Measurements from ENCODE around the gene KIFC3.

The KIFC3 gene

GRCh38 chr16:57711346-57711745 lies 90.9 kb downstream of the KIFC3 start:
- H3K4me1 ChIP-seq (ENCODE audit: low read length), result no peaks in the 10 kb centered on the region
- no peaks in the 10 kb centered on the region for H3K9me2 ChIP-seq (replicated peaks; ENCODE audit: insufficient read depth, low read length)
- H3K36me3 ChIP-seq (replicated peaks; ENCODE audit: insufficient read depth, low read length), result no peaks in the 10 kb centered on the region
- no peak overlapping the region for H2AFZ ChIP-seq (ENCODE audit: low read length)
- no peaks in the 10 kb centered on the region for H3F3A ChIP-seq (ENCODE audit: insufficient read depth, low read length)
- H3K27me3 ChIP-seq (replicated peaks; ENCODE audit: insufficient read depth, low read length), result no peaks in the 10 kb centered on the region; the same call in 1 of the 2 replicates
- H3K79me2 ChIP-seq (ENCODE audit: low read length), result no peaks in the 10 kb centered on the region
- TF ChIP-seq EZH2phosphoT487 (IDR thresholded peaks at IDR 0.05; ENCODE audit: low read length) (no peak), EZH2 (optimal IDR thresholded peaks at IDR 0.05; ENCODE audit: low read depth, low read length) (no peak)
- TF ChIP-seq, protein P1, sequence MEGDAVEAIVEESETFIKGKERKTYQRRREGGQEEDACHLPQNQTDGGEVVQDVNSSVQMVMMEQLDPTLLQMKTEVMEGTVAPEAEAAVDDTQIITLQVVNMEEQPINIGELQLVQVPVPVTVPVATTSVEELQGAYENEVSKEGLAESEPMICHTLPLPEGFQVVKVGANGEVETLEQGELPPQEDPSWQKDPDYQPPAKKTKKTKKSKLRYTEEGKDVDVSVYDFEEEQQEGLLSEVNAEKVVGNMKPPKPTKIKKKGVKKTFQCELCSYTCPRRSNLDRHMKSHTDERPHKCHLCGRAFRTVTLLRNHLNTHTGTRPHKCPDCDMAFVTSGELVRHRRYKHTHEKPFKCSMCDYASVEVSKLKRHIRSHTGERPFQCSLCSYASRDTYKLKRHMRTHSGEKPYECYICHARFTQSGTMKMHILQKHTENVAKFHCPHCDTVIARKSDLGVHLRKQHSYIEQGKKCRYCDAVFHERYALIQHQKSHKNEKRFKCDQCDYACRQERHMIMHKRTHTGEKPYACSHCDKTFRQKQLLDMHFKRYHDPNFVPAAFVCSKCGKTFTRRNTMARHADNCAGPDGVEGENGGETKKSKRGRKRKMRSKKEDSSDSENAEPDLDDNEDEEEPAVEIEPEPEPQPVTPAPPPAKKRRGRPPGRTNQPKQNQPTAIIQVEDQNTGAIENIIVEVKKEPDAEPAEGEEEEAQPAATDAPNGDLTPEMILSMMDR (IDR thresholded peaks at IDR 0.05; ENCODE audit: low read length), result no peak
- no peak for DNase-seq
- no peak overlapping the region for H3K4me3 ChIP-seq (ENCODE audit: low read length)
- H3K9me3 ChIP-seq (replicated peaks; ENCODE audit: insufficient read depth, low read length), result no peaks in the 10 kb centered on the region
- no peak overlapping the region for H3K4me2 ChIP-seq (ENCODE audit: low read depth, low read length)
- no peak overlapping the region for H3K27ac ChIP-seq (ENCODE audit: low read length)
- H3K9ac ChIP-seq (ENCODE audit: low read length), result no peak overlapping the region
- H4K20me1 ChIP-seq (ENCODE audit: insufficient read depth, low read length), result no peaks in the 10 kb centered on the region

GRCh38 chr16:57709663-57710062 lies 92.6 kb downstream of the KIFC3 start:
- TF ChIP-seq EZH2 (optimal IDR thresholded peaks at IDR 0.05; ENCODE audit: low read depth, low read length), result no peak
- TF ChIP-seq, protein P1 (IDR thresholded peaks at IDR 0.05; ENCODE audit: low read length), result no peak
- no peak for TF ChIP-seq EZH2phosphoT487 (IDR thresholded peaks at IDR 0.05; ENCODE audit: low read length)
- H3K4me2 ChIP-seq (ENCODE audit: low read depth, low read length), result no peak overlapping the region

More at GRCh38 chr16:57709663-57710062, 92.6 kb downstream of the KIFC3 start:
- no peaks in the 10 kb centered on the region for H3K9me3 ChIP-seq (replicated peaks; ENCODE audit: insufficient read depth, low read length)
- no peaks in the 10 kb centered on the region for H3K36me3 ChIP-seq (replicated peaks; ENCODE audit: insufficient read depth, low read length)
- H3K9me2 ChIP-seq (replicated peaks; ENCODE audit: insufficient read depth, low read length), result no peaks in the 10 kb centered on the region
- H3F3A ChIP-seq (ENCODE audit: insufficient read depth, low read length), result no peaks in the 10 kb centered on the region
- H2AFZ ChIP-seq (ENCODE audit: low read length), result no peak overlapping the region
- no peaks in the 10 kb centered on the region for H4K20me1 ChIP-seq (ENCODE audit: insufficient read depth, low read length)
- DNase-seq, result no peak
- H3K79me2 ChIP-seq (ENCODE audit: low read length), result no peaks in the 10 kb centered on the region
- H3K4me1 ChIP-seq (ENCODE audit: low read length), result no peaks in the 10 kb centered on the region
- no peak overlapping the region for H3K27ac ChIP-seq (ENCODE audit: low read length)
- no peak overlapping the region for H3K9ac ChIP-seq (ENCODE audit: low read length)
- H3K27me3 ChIP-seq (replicated peaks; ENCODE audit: insufficient read depth, low read length), result peaks cover 1% of the 10 kb centered on the region; the same call in 1 of the 2 replicates
- H3K4me3 ChIP-seq (ENCODE audit: low read length), result no peak overlapping the region
